HFFc6 (cell line): Measurements from ENCODE around the gene TCERG1L. TPM values are rescaled to one million over a fixed set of nuclear protein-coding genes. Genes with fewer than 3 reads are reported as not detected.

ENCODE experiments used
- DNase-seq: peaks from one replicate; pipeline ENCODE4 v3.0.0-alpha.2; 2018
- H3K27ac Mint-ChIP-seq: 2 replicates; pipeline ENCODE4 v1.8.0; 2020; ENCODE audit warnings: mild to moderate bottlenecking, mixed read lengths
- H3K27me3 Mint-ChIP-seq: 2 replicates; pipeline ENCODE4 v1.8.0; 2021; ENCODE audit warnings: mild to moderate bottlenecking, moderate library complexity, mixed read lengths; ENCODE audit not compliant: insufficient read depth
- H3K36me3 Mint-ChIP-seq: 2 replicates; pipeline ENCODE4 v1.8.0; 2021; ENCODE audit warnings: low read depth, mixed read lengths
- H3K4me1 Mint-ChIP-seq: 2 replicates; pipeline ENCODE4 v1.8.0; 2020; ENCODE audit warnings: low read depth, mixed read lengths
- H3K4me3 Mint-ChIP-seq: 2 replicates; pipeline ENCODE4 v1.8.0; 2020; ENCODE audit warnings: mild to moderate bottlenecking, moderate library complexity, mixed read lengths
- H3K9me3 Mint-ChIP-seq: 2 replicates; pipeline ENCODE4 v1.8.0; 2020; ENCODE audit warnings: mild to moderate bottlenecking, mixed read lengths
- CTCF ChIP-seq: fragments of 200-600 bp; sonication (generic); IDR thresholded peaks from 2 replicates; pipeline ENCODE4 v1.5.0; 2021; ENCODE audit warnings: antibody characterized with exemption, mild to moderate bottlenecking
- total RNA-seq, 6 experiments: library from RNA; stranded (reverse); fragmentation: NEBNext Ultra II Directional; extraction: Animal tissue kit (Norgen Biotek cat#: 25700); gene quantifications; 2 replicates in 1 of 6; 3 replicates in 5 of 6; pipeline ENCODE4 v1.2.3, GENCODE V29; 2021

Gene TCERG1L
- total RNA-seq, 6 experiments from 2014 or later, result 0.09 TPM; not detected in 5

DNA sequence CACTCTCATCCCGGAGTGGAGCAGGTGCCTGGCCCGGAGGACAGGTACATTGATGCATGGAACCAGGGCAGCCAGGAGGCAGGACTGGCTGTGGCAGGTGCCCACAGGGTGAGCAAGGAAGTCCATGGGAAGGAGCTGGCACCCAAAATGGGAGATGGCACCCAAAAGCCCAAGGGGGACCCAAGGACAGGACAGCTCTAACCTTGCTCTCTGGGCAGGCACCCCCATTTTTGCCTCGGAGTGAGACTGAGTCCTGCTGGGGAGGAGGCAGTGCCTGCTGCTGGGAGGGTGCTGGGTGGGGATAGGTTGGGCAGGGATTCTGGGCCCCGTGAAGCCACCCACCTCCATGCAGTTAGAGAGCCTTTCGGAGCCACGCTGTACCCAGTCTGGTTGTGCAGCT lies 234.5 kb downstream of the TCERG1L start:
- Mint-ChIP-seq H3K27ac (no peak overlapping the region), H3K9me3 (peaks cover 58% of the 10 kb centered on the region), H3K27me3 (no peaks in the 10 kb centered on the region; the same call in none of the 2 replicates), H3K4me1 (no peaks in the 10 kb centered on the region), H3K4me3 (no peak overlapping the region), H3K36me3 (no peaks in the 10 kb centered on the region; the same call in 1 of the 2 replicates)
- TF ChIP-seq CTCF, result no peak
- DNase-seq, result no peak

DNA sequence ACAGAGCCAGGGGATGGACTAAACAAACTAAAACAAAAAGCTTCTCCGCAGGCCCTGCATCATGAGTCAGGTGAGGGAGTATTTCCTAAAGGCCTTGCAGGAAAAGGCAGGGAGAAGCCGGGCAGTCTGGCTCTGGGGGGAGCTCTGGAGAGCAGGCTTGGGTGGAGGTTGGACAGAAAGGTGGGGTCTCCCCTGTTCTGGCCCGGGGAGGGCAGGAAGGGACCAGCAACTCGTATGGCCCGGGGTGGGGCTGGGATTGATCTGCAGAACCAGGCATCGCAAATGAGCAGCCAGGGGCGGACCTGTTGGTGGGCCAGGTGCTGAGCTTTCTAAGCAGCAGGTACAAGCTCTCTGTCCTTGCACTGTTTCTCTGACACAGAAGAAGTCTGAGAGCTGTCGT lies 235.2 kb downstream of the TCERG1L start:
- Mint-ChIP-seq H3K36me3 (no peaks in the 10 kb centered on the region; the same call in 1 of the 2 replicates), H3K4me1 (no peaks in the 10 kb centered on the region), H3K27me3 (no peaks in the 10 kb centered on the region; the same call in 1 of the 2 replicates), H3K27ac (no peak overlapping the region), H3K4me3 (no peak overlapping the region), H3K9me3 (peaks cover 52% of the 10 kb centered on the region)
- DNase-seq, result no peak
- TF ChIP-seq CTCF, result no peak

GRCh38 chr10:131075218-131075770 lies 236.2 kb downstream of the TCERG1L start:
- Mint-ChIP-seq H3K27me3 (no peaks in the 10 kb centered on the region; the same call in 1 of the 2 replicates), H3K27ac (no peak overlapping the region), H3K4me3 (no peak overlapping the region), H3K9me3 (peaks cover 41% of the 10 kb centered on the region), H3K4me1 (no peaks in the 10 kb centered on the region), H3K36me3 (no peaks in the 10 kb centered on the region)
- DNase-seq, result no peak
- no peak for TF ChIP-seq CTCF

DNA sequence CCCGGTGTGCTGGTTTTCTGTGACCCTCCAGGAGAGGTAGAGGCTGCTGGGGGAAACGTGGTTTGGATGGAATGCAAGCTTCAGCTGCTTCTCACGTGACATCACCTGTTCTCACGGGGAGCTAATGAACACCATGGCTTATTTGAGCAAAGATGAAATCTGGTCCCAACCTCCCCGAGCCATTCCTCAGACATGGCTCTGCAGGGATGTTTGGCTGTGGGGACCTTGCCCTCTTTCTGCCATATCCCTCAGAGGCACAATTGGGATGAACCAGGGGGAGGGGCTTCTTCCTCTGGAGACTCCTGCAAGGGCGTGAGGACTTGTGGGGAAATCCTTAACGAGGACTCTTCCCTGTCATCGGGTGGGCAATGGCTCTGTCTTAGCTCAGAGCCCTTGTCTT lies 236.8 kb downstream of the TCERG1L start:
- TF ChIP-seq CTCF, result no peak
- Mint-ChIP-seq H3K36me3 (no peaks in the 10 kb centered on the region), H3K4me1 (no peaks in the 10 kb centered on the region), H3K9me3 (peaks cover 36% of the 10 kb centered on the region), H3K27me3 (no peaks in the 10 kb centered on the region; the same call in 1 of the 2 replicates), H3K27ac (no peak overlapping the region), H3K4me3 (no peak overlapping the region)
- DNase-seq, result no peak

DNA sequence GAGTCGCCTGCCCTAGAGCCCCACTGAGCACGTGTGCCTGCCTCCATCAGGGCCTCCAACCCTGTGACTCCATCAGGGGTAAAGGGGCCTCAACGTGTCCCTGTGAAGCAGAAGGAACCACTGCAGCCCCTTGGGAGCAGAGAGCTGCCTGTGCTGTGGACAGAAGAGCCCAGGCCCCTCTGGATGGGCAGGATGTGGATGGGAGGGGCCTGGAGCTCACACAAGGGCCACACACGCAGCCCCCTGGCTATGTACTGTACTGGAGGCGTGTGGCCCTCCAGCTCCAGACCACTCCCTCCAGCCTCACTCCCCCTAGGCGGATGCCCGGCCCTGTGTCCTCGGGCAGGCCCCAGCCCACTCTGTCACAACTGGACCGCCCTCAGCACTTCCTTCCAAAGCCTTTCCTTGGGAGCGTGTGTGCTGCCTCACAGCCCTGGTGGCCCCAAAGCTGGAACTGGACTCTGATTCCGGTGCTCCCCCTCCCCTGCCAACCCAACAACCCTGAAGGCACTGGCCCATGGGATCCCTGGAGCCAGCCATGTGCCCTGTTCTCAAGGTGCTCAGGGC lies 238.0 kb downstream of the TCERG1L start:
- H3K9me3 Mint-ChIP-seq, result peaks cover 28% of the 10 kb centered on the region; the same call in 1 of the 2 replicates
- H3K36me3 Mint-ChIP-seq, result no peaks in the 10 kb centered on the region
- H3K4me1 Mint-ChIP-seq, result no peaks in the 10 kb centered on the region
- H3K27ac Mint-ChIP-seq, result no peak overlapping the region
- H3K4me3 Mint-ChIP-seq, result no peak overlapping the region
- TF ChIP-seq CTCF, result no peak
- H3K27me3 Mint-ChIP-seq, result no peaks in the 10 kb centered on the region; the same call in 1 of the 2 replicates
- DNase-seq, result no peak
